Neural crest cell (in vitro differentiated cells): Measurements from ENCODE around the gene C2CD2. TPM values are rescaled to one million over a fixed set of nuclear protein-coding genes. Genes with fewer than 3 reads are reported as not detected.

Experiments used
- DNase-seq: peaks from one replicate; pipeline ENCODE4 v3.0.0; 2021; ENCODE audit warnings: low read depth, mixed read lengths, low spot score
- H3K27ac Mint-ChIP-seq: one replicate; pipeline ENCODE4 v1.8.0; 2021; ENCODE audit warnings: mild to moderate bottlenecking, mixed read lengths; ENCODE audit not compliant: unreplicated experiment
- H3K27me3 Mint-ChIP-seq: 2 replicates; pipeline ENCODE4 v1.8.0; 2021; ENCODE audit warnings: low read depth, mild to moderate bottlenecking, mixed read lengths
- H3K36me3 Mint-ChIP-seq: 2 replicates; pipeline ENCODE4 v1.8.0; 2021; ENCODE audit warnings: low read depth, mild to moderate bottlenecking, mixed read lengths
- H3K4me1 Mint-ChIP-seq: 2 replicates; pipeline ENCODE4 v1.8.0; 2021; ENCODE audit warnings: mixed read lengths
- H3K4me3 Mint-ChIP-seq: one replicate; pipeline ENCODE4 v1.8.0; 2021; ENCODE audit warnings: mild to moderate bottlenecking, mixed read lengths
- H3K9me3 Mint-ChIP-seq: 2 replicates; pipeline ENCODE4 v1.8.0; 2021; ENCODE audit warnings: mixed read lengths
- total RNA-seq: library from RNA; stranded (reverse); gene quantifications from 2 replicates; pipeline ENCODE4 v1.2.1, GENCODE V29; 2021
- TF ChIP-seq, protein P1 (sequence below): fragments of 200-600 bp; sonication (generic); conservative IDR thresholded peaks from 2 replicates; pipeline ENCODE4 v1.5.0; 2021; ENCODE audit warnings: antibody characterized with exemption, mild to moderate bottlenecking

C2CD2 gene
- total RNA-seq, 1 donor from 2014 or later = 13.0 TPM

DNA sequence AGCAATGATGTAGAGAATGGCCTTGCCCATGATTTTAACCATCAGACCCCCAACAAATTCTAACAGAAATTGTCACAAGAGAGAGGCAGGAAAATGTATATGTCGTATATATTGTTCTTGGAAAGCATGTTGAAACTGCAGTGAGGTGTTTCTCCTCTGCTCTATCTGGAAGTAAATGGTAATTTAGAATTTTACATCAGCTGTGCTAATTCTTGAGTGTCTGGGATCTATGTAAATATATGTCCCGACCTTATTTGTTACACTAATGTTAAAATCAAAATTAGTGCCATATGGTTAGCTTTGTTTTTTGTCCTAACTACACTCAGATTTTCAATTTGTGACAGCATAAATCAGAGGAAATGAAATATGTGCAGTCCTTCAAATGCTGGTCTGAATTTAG, 35.9 kb upstream of the C2CD2 start:
- H3K4me3 Mint-ChIP-seq = no peak overlapping the region
- no peak for DNase-seq
- H3K27me3 Mint-ChIP-seq = no peaks in the 10 kb centered on the region
- H3K27ac Mint-ChIP-seq = no peak overlapping the region
- TF ChIP-seq, protein P1, sequence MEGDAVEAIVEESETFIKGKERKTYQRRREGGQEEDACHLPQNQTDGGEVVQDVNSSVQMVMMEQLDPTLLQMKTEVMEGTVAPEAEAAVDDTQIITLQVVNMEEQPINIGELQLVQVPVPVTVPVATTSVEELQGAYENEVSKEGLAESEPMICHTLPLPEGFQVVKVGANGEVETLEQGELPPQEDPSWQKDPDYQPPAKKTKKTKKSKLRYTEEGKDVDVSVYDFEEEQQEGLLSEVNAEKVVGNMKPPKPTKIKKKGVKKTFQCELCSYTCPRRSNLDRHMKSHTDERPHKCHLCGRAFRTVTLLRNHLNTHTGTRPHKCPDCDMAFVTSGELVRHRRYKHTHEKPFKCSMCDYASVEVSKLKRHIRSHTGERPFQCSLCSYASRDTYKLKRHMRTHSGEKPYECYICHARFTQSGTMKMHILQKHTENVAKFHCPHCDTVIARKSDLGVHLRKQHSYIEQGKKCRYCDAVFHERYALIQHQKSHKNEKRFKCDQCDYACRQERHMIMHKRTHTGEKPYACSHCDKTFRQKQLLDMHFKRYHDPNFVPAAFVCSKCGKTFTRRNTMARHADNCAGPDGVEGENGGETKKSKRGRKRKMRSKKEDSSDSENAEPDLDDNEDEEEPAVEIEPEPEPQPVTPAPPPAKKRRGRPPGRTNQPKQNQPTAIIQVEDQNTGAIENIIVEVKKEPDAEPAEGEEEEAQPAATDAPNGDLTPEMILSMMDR = no peak
- peaks cover 22% of the 10 kb centered on the region for H3K36me3 Mint-ChIP-seq
- H3K9me3 Mint-ChIP-seq = no peaks in the 10 kb centered on the region
- no peaks in the 10 kb centered on the region for H3K4me1 Mint-ChIP-seq

DNA sequence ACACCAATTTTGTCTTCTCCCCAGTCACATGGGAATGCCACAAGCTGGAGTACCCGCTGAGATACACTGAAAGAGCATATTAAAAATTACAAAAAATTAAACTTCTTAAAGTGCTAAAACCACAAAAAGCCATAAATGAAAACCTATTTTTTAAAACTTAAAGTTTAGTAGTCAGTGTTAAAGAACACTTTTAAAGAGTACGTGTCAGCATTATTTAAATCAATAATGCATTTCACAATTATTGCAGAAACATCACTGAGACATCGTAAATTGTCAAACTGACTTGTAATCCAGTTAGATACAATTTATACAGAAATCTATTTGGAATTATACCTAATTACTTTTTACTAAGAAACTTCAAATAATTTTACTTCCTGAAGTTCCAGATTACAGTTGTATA, 33.5 kb upstream of the C2CD2 start:
- TF ChIP-seq, protein P1 = no peak
- H3K4me3 Mint-ChIP-seq = no peak overlapping the region
- peaks cover 3% of the 10 kb centered on the region for H3K9me3 Mint-ChIP-seq
- no peaks in the 10 kb centered on the region for H3K27me3 Mint-ChIP-seq
- peaks cover 12% of the 10 kb centered on the region for H3K36me3 Mint-ChIP-seq
- no peak overlapping the region for H3K27ac Mint-ChIP-seq
- DNase-seq = no peak
- H3K4me1 Mint-ChIP-seq = no peaks in the 10 kb centered on the region

DNA sequence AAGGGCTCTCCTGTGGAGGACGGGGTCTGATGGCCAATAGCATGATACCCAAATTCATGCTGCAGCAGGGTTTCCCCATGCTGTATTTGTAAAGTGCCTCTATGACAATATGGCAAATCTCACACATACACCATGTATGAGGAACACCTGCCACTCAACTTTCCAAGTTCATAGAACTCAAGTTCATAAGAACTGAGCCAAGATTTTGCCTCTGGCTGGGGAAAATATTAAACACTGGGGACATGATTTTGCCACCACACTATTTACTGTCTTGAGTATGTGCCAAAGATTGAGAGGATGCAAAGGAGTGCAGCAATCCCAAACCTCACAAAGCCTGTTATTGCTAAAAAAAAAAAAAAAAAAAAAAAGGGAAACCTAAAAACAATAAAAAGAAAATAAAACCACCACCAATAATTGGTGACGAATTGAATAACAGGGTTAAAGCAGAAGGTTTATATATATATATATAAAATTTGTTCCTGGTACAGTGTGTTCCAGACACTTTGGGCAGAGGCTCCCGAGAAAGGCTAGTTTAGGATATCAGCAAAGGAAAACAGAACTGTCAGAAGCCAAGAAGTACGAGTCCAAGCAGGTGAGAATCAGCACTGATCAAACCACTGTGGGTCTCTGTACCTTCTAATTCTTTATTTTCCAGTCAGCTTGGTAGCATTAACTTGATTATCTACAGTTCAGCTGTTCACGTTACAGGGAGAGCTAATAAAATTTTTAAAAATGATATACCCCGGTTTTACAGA, 32.0 kb upstream of the C2CD2 start:
- DNase-seq = no peak
- H3K27ac Mint-ChIP-seq = no peak overlapping the region
- H3K4me1 Mint-ChIP-seq = no peaks in the 10 kb centered on the region
- TF ChIP-seq, protein P1 = no peak
- peaks cover 4% of the 10 kb centered on the region for H3K9me3 Mint-ChIP-seq
- peaks cover 8% of the 10 kb centered on the region for H3K36me3 Mint-ChIP-seq
- H3K4me3 Mint-ChIP-seq = no peak overlapping the region
- no peaks in the 10 kb centered on the region for H3K27me3 Mint-ChIP-seq

GRCh38 chr21:41983229-41983628, 29.4 kb upstream of the C2CD2 start:
- DNase-seq = no peak
- Mint-ChIP-seq H3K4me3 (no peak overlapping the region), H3K36me3 (peaks cover 12% of the 10 kb centered on the region), H3K4me1 (no peaks in the 10 kb centered on the region), H3K27ac (no peak overlapping the region), H3K9me3 (peaks cover 12% of the 10 kb centered on the region), H3K27me3 (no peaks in the 10 kb centered on the region)
- TF ChIP-seq, protein P1 = no peak

DNA sequence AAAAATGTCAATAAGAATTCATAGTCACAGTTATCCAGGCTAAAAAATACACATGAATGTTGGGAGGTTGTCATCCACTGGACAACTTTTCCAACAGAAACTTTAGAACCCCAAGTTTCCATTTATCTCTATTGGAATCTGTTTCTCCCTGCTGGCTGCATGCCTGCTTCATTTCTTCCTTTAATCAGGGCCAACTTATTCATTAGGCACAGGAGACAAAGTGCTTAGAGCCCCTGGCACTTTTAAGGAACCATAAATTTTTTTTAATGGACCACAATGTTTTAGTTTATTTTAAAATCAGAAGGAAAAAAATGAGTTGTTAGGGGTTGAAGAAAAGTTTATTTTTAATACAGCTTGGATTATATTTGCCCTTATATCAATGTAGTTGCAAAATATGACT, 26.7 kb upstream of the C2CD2 start:
- Mint-ChIP-seq H3K9me3 (peaks cover 12% of the 10 kb centered on the region), H3K4me3 (no peak overlapping the region), H3K27me3 (no peaks in the 10 kb centered on the region), H3K36me3 (peaks cover 12% of the 10 kb centered on the region), H3K4me1 (no peaks in the 10 kb centered on the region), H3K27ac (no peak overlapping the region)
- no peak for DNase-seq
- TF ChIP-seq, protein P1 = no peak
